Breast epithelium (tissue), 3 donors: ENCODE measurements around the gene NRCAM.

Experiments used
- CTCF ChIP-seq, 3 donors: fragments of 450-650 bp; IDR thresholded peaks; one replicate each; pipeline ENCODE4 v1.5.1; 2016 to 2017; ENCODE audit warnings: antibody characterized with exemption in 3 of 3, mild to moderate bottlenecking in 3 of 3, moderate library complexity in 3 of 3
- POLR2A ChIP-seq: fragments of 450-650 bp; IDR thresholded peaks from one replicate; pipeline ENCODE4 v1.6.1; 2016; ENCODE audit warnings: antibody characterized with exemption, mild to moderate bottlenecking, moderate library complexity

GRCh38 chr7:108413337-108413736 is 42.9 kb downstream of the NRCAM start:
- TF ChIP-seq CTCF (IDR thresholded peaks at IDR 0.05), result no peak
- no peak for TF ChIP-seq POLR2A
